ENCODE measurements around the gene NKAIN2.

GRCh38 chr6:124753562-124754105, 950.0 kb downstream of the NKAIN2 start:
- no peak for TF ChIP-seq CTCF (conservative IDR thresholded peaks at IDR 0.05)
- TF ChIP-seq ZFX (IDR thresholded peaks at IDR 0.05): no peak

Measured in C4-2B (cell line).